ENCODE results near the gene KIAA1671. TPM values are rescaled to one million over a fixed set of nuclear protein-coding genes. Genes with fewer than 3 reads are reported as not detected.

The KIAA1671 gene
- polyA plus RNA-seq, 3 donors, result not detected

GRCh38 chr22:25123677-25124076 is 171.2 kb downstream of the KIAA1671 start:
- Histone ChIP-seq H3K79me2 (ENCODE audit: insufficient read depth, low read length) (no peaks in the 10 kb centered on the region), H3K27me3 (ENCODE audit: control insufficient read depth in 2 of 2, insufficient read depth in 2 of 2, low read length in 2 of 2) (no peaks in the 10 kb centered on the region), H2AFZ (ENCODE audit: insufficient read depth, low read depth, low read length, poor library complexity, severe bottlenecking) (no peak overlapping the region), H3K4me1 (ENCODE audit: control insufficient read depth in 1 of 2, insufficient read depth in 2 of 2, low read length in 2 of 2) (no peaks in the 10 kb centered on the region), H3K9ac (ENCODE audit: insufficient read depth, low read length, poor library complexity, severe bottlenecking) (no peak overlapping the region), H4K20me1 (ENCODE audit: insufficient read depth, low read length) (no peaks in the 10 kb centered on the region), H3K27ac (ENCODE audit: low read depth in 1 of 2, low read length in 2 of 2) (no peak overlapping the region), H3K36me3 (replicated peaks in 1 of 2; ENCODE audit: control insufficient read depth in 1 of 2, insufficient read depth in 2 of 2, low read length in 2 of 2) (no peaks in the 10 kb centered on the region), H3K4me3 (replicated peaks in 1 of 3; ENCODE audit: low read depth in 2 of 3, low read length in 3 of 3) (no peak overlapping the region), H3K4me2 (replicated peaks; ENCODE audit: extremely low read depth, low read length, poor library complexity, severe bottlenecking) (no peak overlapping the region), H3K9me3 (replicated peaks in 1 of 2; ENCODE audit: control insufficient read depth in 1 of 2, insufficient read depth in 1 of 2, low read length in 2 of 2) (peaks cover 0 to 2% of the 10 kb centered on the region in 2 donors)
- no peak for TF ChIP-seq CTCF (IDR thresholded peaks at IDR 0.05)
- Mint-ChIP-seq H3K36me3 (no peaks in the 10 kb centered on the region), H3K27me3 (ENCODE audit: low read depth in 3 of 3) (peaks cover 0 to 16% (median 14%) of the 10 kb centered on the region in 3 donors), H3K4me3 (no peak overlapping the region), H3K27ac (no peak overlapping the region), H3K9me3 (peaks cover 0 to 5% (median 1%) of the 10 kb centered on the region in 7 donors), H3K4me1 (no peaks in the 10 kb centered on the region)
- no CpG with 5 or more reads among the region's 3 CpGs for WGBS (ENCODE audit: insufficient coverage)
- no peak for DNase-seq
- intact Hi-C loops (cut with micrococcal nuclease), result no loop called here

- H3K4me3 Mint-ChIP-seq, result no peak overlapping the region
- Histone ChIP-seq H3K27ac (ENCODE audit: low read depth in 1 of 2, low read length in 2 of 2) (no peak overlapping the region), H3K79me2 (ENCODE audit: insufficient read depth, low read length) (no peaks in the 10 kb centered on the region), H3K4me2 (replicated peaks; ENCODE audit: extremely low read depth, low read length, poor library complexity, severe bottlenecking) (no peak overlapping the region), H3K9ac (ENCODE audit: insufficient read depth, low read length, poor library complexity, severe bottlenecking) (no peak overlapping the region), H3K9me3 (replicated peaks in 1 of 2; ENCODE audit: control insufficient read depth in 1 of 2, insufficient read depth in 1 of 2, low read length in 2 of 2) (peaks cover 0 to 2% of the 10 kb centered on the region in 2 donors), H3K27me3 (ENCODE audit: control insufficient read depth in 2 of 2, insufficient read depth in 2 of 2, low read length in 2 of 2) (no peaks in the 10 kb centered on the region), H3K4me3 (replicated peaks in 1 of 3; ENCODE audit: low read depth in 2 of 3, low read length in 3 of 3) (no peak overlapping the region), H4K20me1 (ENCODE audit: insufficient read depth, low read length) (no peaks in the 10 kb centered on the region), H2AFZ (ENCODE audit: insufficient read depth, low read depth, low read length, poor library complexity, severe bottlenecking) (no peak overlapping the region), H3K4me1 (ENCODE audit: control insufficient read depth in 1 of 2, insufficient read depth in 2 of 2, low read length in 2 of 2) (no peaks in the 10 kb centered on the region), H3K36me3 (replicated peaks in 1 of 2; ENCODE audit: control insufficient read depth in 1 of 2, insufficient read depth in 2 of 2, low read length in 2 of 2) (no peaks in the 10 kb centered on the region)
- no peak for DNase-seq
- no peak overlapping the region for H3K27ac Mint-ChIP-seq
- no peak for TF ChIP-seq CTCF (IDR thresholded peaks at IDR 0.05)
- intact Hi-C loops (cut with micrococcal nuclease), result no loop called here
- no peaks in the 10 kb centered on the region for H3K4me1 Mint-ChIP-seq
- H3K27me3 Mint-ChIP-seq (ENCODE audit: low read depth in 3 of 3), result peaks cover 0 to 7% (median 6%) of the 10 kb centered on the region in 3 donors
- H3K36me3 Mint-ChIP-seq, result no peaks in the 10 kb centered on the region
- peaks cover 0 to 5% (median 0%) of the 10 kb centered on the region in 7 donors for H3K9me3 Mint-ChIP-seq
- WGBS (ENCODE audit: insufficient coverage), result 87% methylated on average over 2 of the region's 9 CpGs
Observed at GRCh38 chr22:25125693-25126357, 173.3 kb downstream of the KIAA1671 start.

All from CD14-positive monocyte (primary cell).